Measurements from ENCODE around the gene TBCK. TPM values are rescaled to one million over a fixed set of nuclear protein-coding genes. Genes with fewer than 3 reads are reported as not detected.

TBCK gene
- total RNA-seq, 1 donor from 2014 or later, result 81.4 TPM

DNA sequence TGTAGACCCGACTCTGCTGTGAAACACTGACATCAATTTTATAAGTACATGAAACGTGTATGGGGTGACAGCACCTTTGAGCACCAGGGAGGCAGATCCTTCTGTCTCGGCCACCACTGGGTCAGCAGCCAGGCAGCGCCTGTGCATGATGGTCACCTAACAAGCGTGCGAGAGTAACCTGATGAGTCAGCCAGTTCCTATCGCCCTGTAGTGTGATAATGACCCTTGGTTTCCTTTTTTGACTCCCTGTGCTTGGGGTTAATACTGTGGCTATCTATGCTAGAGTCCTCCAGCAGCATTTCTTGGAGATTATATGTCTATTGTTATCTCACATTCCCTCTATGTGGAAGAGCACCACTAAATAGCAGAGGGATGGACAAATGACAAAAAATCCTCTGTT, 319.2 kb downstream of the TBCK start:
- H3K27ac Mint-ChIP-seq (ENCODE audit: unreplicated experiment), result no peak overlapping the region
- H3K4me3 Mint-ChIP-seq (ENCODE audit: unreplicated experiment), result no peak overlapping the region
- no peaks in the 10 kb centered on the region for H3K27me3 Mint-ChIP-seq (ENCODE audit: unreplicated experiment)

DNA sequence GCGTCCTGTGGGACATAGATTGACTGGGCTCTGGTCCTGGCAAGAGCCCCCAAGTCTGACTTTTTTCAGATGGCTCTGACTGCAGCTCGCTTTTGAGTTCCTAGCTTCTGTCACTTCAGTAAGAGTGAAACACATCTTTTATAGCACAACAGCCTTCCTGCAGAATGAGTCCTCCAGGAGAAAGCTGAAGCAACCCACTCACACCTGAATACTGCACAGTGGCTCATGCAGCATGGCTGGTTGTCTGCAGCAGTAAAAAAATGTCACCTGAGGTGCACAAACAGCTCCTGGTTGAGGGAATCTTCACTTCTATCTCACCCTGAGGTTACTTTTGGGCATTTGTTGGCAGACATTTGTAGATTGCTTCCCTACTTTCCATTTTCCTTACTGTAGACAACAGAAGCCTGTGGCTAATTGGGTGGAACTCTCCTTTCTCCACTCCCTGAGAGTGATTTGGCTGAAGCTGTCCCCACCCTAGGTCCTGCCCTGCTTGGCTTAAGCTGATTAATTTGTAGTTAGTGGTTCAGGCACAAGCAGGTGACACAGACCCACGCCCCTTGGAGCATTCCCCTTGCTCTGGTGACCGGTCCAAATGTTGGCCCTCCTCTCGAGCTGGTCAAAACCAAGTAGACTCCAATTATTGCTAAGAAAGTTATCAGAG, 321.0 kb downstream of the TBCK start:
- Mint-ChIP-seq H3K9me3 (ENCODE audit: unreplicated experiment) (no peaks in the 10 kb centered on the region), H3K27me3 (ENCODE audit: unreplicated experiment) (no peaks in the 10 kb centered on the region), H3K27ac (ENCODE audit: unreplicated experiment) (no peak overlapping the region), H3K4me1 (ENCODE audit: low read depth, unreplicated experiment) (no peaks in the 10 kb centered on the region), H3K4me3 (ENCODE audit: unreplicated experiment) (no peak overlapping the region), H3K36me3 (ENCODE audit: unreplicated experiment) (peaks cover 4% of the 10 kb centered on the region)
- TF ChIP-seq, protein P1, sequence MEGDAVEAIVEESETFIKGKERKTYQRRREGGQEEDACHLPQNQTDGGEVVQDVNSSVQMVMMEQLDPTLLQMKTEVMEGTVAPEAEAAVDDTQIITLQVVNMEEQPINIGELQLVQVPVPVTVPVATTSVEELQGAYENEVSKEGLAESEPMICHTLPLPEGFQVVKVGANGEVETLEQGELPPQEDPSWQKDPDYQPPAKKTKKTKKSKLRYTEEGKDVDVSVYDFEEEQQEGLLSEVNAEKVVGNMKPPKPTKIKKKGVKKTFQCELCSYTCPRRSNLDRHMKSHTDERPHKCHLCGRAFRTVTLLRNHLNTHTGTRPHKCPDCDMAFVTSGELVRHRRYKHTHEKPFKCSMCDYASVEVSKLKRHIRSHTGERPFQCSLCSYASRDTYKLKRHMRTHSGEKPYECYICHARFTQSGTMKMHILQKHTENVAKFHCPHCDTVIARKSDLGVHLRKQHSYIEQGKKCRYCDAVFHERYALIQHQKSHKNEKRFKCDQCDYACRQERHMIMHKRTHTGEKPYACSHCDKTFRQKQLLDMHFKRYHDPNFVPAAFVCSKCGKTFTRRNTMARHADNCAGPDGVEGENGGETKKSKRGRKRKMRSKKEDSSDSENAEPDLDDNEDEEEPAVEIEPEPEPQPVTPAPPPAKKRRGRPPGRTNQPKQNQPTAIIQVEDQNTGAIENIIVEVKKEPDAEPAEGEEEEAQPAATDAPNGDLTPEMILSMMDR (IDR thresholded peaks at IDR 0.05; ENCODE audit: partially characterized antibody, unreplicated experiment), result no peak
- no peak for DNase-seq

More for the DNA sequence above, 319.2 kb downstream of the TBCK start:
- Mint-ChIP-seq H3K9me3 (ENCODE audit: unreplicated experiment) (peaks cover 2% of the 10 kb centered on the region), H3K4me1 (ENCODE audit: low read depth, unreplicated experiment) (no peaks in the 10 kb centered on the region), H3K36me3 (ENCODE audit: unreplicated experiment) (peaks cover 4% of the 10 kb centered on the region)
- TF ChIP-seq, protein P1 (IDR thresholded peaks at IDR 0.05; ENCODE audit: partially characterized antibody, unreplicated experiment), result no peak
- DNase-seq, result no peak

DNA sequence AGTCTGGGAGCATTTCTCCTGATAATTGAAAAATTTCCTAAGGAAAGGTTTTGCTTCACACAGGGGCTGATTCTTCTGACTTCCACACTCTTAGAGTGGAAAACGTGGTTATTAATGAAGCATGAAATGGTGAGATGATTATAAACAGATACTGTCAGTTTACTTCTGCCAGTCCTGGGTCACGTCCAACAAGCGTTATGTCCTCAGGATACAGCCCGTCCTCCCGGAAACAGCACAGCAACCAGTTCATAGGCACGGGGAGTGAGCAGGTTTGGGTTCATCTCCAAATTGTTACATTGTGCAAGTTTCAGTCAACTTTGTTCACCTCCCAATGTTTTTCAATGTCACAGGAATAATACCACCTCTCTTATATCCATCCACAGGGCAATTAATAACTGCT, 321.9 kb downstream of the TBCK start:
- no peaks in the 10 kb centered on the region for H3K27me3 Mint-ChIP-seq (ENCODE audit: unreplicated experiment)

DNA sequence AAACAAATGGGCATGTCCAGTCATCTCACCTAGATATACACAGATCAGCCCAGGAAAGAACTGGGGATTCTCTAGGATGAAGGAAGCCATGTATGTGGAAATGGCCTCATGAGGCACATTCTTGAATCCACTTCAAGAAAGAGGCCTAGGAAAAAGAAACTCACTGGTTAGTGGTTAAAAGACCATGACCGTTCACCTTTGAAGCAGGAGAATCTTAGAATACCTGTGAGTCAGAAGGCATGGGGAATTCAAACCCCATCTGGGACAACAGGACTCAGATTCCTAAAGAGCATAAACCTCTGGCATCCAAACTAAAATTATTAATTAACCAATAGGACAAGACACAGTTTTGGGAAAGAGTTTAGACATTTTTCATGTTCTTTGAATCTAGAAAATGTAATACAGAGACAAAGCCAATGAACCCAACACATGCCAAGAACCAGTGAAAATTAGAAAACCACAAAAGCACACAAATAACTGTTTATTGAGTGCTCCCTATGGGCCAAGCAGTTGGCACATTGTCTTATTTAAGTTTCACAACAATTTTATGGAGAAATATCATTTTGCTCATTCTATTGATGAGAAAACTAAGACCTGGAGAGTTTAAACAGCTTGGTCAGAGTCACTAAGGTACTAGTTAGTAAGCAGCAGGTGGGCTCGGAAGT, 323.2 kb downstream of the TBCK start:
- Mint-ChIP-seq H3K27ac (ENCODE audit: unreplicated experiment) (no peak overlapping the region), H3K4me1 (ENCODE audit: low read depth, unreplicated experiment) (no peaks in the 10 kb centered on the region), H3K4me3 (ENCODE audit: unreplicated experiment) (no peak overlapping the region), H3K9me3 (ENCODE audit: unreplicated experiment) (no peaks in the 10 kb centered on the region), H3K27me3 (ENCODE audit: unreplicated experiment) (no peaks in the 10 kb centered on the region), H3K36me3 (ENCODE audit: unreplicated experiment) (peaks cover 4% of the 10 kb centered on the region)
- TF ChIP-seq, protein P1 (IDR thresholded peaks at IDR 0.05; ENCODE audit: partially characterized antibody, unreplicated experiment), result no peak
- DNase-seq, result no peak

More for the DNA sequence above, 321.9 kb downstream of the TBCK start:
- Mint-ChIP-seq H3K9me3 (ENCODE audit: unreplicated experiment) (no peaks in the 10 kb centered on the region), H3K36me3 (ENCODE audit: unreplicated experiment) (peaks cover 4% of the 10 kb centered on the region), H3K4me1 (ENCODE audit: low read depth, unreplicated experiment) (no peaks in the 10 kb centered on the region), H3K27ac (ENCODE audit: unreplicated experiment) (no peak overlapping the region), H3K4me3 (ENCODE audit: unreplicated experiment) (no peak overlapping the region)
- TF ChIP-seq, protein P1 (IDR thresholded peaks at IDR 0.05; ENCODE audit: partially characterized antibody, unreplicated experiment), result no peak
- DNase-seq, result no peak

DNA sequence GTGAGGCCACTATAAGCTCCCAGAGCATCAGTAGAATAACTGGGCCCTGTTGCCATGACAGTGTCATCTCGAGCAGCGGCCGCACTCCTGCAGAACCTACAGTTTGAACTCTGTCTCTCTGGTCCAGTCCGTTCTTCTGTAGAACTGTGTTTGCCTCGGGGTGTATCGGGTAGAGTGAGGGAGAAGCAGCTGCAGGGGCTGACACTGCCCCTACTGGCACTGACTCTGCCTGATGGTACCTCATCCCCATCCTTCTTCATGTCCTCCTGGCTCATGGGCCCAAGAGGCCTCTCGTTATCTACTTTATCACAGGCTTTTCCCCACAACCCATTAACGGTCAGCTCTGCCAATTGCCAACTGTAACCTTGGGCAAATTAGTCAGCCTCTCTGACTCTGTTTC, 324.3 kb downstream of the TBCK start:
- Mint-ChIP-seq H3K9me3 (ENCODE audit: unreplicated experiment) (no peaks in the 10 kb centered on the region), H3K27me3 (ENCODE audit: unreplicated experiment) (no peaks in the 10 kb centered on the region), H3K4me1 (ENCODE audit: low read depth, unreplicated experiment) (no peaks in the 10 kb centered on the region), H3K36me3 (ENCODE audit: unreplicated experiment) (no peaks in the 10 kb centered on the region), H3K4me3 (ENCODE audit: unreplicated experiment) (no peak overlapping the region), H3K27ac (ENCODE audit: unreplicated experiment) (no peak overlapping the region)
- TF ChIP-seq, protein P1 (IDR thresholded peaks at IDR 0.05; ENCODE audit: partially characterized antibody, unreplicated experiment), result no peak
- no peak for DNase-seq

All from glutamatergic neuron (in vitro differentiated cells).